SK-N-MC (cell line): ENCODE results near the gene LCOR.

Experiments used
- DNase-seq: peaks from one replicate; pipeline ENCODE4 v3.0.0-alpha.2; 2011; ENCODE audit warnings: low read depth, low spot score
- H3K27ac ChIP-seq: fragments of 200-600 bp; sonication (generic); 2 replicates; pipeline ENCODE4 v1.5.1; 2016; ENCODE audit warnings: mixed run types
- H3K36me3 ChIP-seq: fragments of 200-600 bp; sonication (generic); 2 replicates; pipeline ENCODE4 v1.6.1; 2017; ENCODE audit warnings: antibody characterized with exemption, low read length, mixed read lengths; ENCODE audit not compliant: insufficient read depth
- H3K4me3 ChIP-seq: fragments of 200-600 bp; sonication (generic); 2 replicates; pipeline ENCODE4 v1.5.1; 2016
- H3K9ac ChIP-seq: fragments of 200-600 bp; sonication (generic); 2 replicates; pipeline ENCODE4 v1.8.0; 2017; ENCODE audit warnings: mixed run types, mixed read lengths; ENCODE audit not compliant: insufficient read length
- H3K9me3 ChIP-seq: fragments of 200-600 bp; sonication (generic); 2 replicates; pipeline ENCODE4 v1.6.1; 2017; ENCODE audit warnings: low read depth, mild to moderate bottlenecking, antibody characterized with exemption, low read length, moderate library complexity, mixed read lengths
- EZH2 ChIP-seq: fragments of 200-600 bp; sonication (generic); IDR thresholded peaks from one replicate; pipeline ENCODE4 v1.6.1; 2017; ENCODE audit warnings: antibody characterized with exemption
- FOXP2 ChIP-seq: optimal IDR thresholded peaks from 2 replicates; pipeline ENCODE3; 2011; ENCODE audit warnings: mild to moderate bottlenecking, moderate library complexity; ENCODE audit not compliant: insufficient read depth; ENCODE audit errors: extremely low read length, control extremely low read depth
- POLR2AphosphoS5 ChIP-seq: IDR thresholded peaks from 2 replicates; pipeline ENCODE4 v1.6.1; 2012; ENCODE audit warnings: mild to moderate bottlenecking, low read depth, low read length, borderline replicate concordance

LCOR gene

DNA sequence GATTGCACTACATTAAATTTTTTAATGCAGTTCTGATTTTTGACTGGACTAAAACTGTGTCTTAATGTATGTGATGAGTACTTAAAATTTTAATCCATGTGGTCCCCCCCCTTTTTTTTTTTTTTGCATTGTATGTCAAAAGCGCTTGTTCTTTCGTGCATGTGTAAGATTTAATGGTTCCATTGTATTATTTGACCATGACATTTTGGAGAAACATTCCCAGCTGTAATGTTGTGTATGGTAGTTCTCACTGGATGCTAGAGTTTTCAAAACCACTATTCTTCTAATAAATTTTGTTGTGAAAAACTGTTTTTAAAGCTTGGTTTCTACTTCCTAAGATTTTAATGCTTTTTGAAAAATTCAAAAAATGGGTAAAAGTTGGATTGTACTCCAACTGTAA is 132.0 kb downstream of the LCOR start:
- Histone ChIP-seq H3K27ac (no peak overlapping the region), H3K9ac (no peak overlapping the region), H3K4me3 (no peak overlapping the region), H3K36me3 (no peaks in the 10 kb centered on the region), H3K9me3 (no peaks in the 10 kb centered on the region)
- no peak for TF ChIP-seq EZH2
- no peak for TF ChIP-seq FOXP2
- no peak for TF ChIP-seq POLR2AphosphoS5
- no peak for DNase-seq

- H3K9ac ChIP-seq, result no peak overlapping the region
- TF ChIP-seq POLR2AphosphoS5 (no peak), EZH2 (no peak), FOXP2 (no peak)
- H3K4me3 ChIP-seq, result no peak overlapping the region
- no peaks in the 10 kb centered on the region for H3K9me3 ChIP-seq
- no peak for DNase-seq
- H3K27ac ChIP-seq, result no peak overlapping the region
- no peaks in the 10 kb centered on the region for H3K36me3 ChIP-seq
Observed at GRCh38 chr10:96967847-96968246, 135.7 kb downstream of the LCOR start.

DNA sequence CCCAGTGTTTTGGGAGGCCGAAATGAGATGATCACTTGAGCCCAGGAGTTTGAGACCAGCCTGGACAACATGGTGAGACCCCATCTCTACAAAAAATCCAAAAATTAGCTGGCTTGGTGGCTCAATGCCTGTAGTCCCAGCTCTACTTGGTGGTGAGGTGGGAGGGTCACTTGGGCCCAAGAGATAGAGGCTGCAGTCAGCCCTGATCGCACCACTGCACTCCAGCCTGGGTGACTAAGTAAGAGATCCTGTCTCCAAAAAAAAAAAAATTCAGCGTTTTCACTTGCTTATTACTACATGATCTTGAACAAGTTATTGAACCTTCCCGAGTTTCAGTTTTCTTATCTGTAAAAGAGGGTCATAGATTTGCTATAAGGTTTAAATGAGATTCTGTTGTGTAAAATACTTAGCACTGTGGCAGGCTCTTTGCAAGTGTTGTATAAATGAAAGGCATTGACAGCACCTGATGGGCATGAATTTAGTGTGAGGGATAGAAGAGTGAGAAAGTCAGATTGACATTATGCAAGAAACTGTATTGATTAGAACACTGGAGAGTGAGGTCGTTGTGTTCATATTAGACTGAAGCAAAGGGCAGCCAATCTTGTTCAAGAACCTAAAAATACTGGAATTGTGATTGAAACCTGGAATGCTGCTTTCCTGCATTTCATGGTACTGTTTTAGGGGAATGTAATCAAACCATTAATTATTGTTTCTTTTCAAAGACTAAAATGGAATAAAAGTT is 136.8 kb downstream of the LCOR start:
- DNase-seq, result no peak
- H3K9me3 ChIP-seq, result no peaks in the 10 kb centered on the region
- H3K27ac ChIP-seq, result no peak overlapping the region
- no peak overlapping the region for H3K4me3 ChIP-seq
- H3K9ac ChIP-seq, result no peak overlapping the region
- TF ChIP-seq FOXP2 (no peak), POLR2AphosphoS5 (no peak)
- H3K36me3 ChIP-seq, result no peaks in the 10 kb centered on the region

- TF ChIP-seq POLR2AphosphoS5 (no peak), FOXP2 (no peak), EZH2 (no peak)
- H3K36me3 ChIP-seq, result no peaks in the 10 kb centered on the region
- no peak overlapping the region for H3K9ac ChIP-seq
- no peak overlapping the region for H3K4me3 ChIP-seq
- no peaks in the 10 kb centered on the region for H3K9me3 ChIP-seq
- no peak overlapping the region for H3K27ac ChIP-seq
- DNase-seq, result no peak
Observed at GRCh38 chr10:96971324-96971723, 139.2 kb downstream of the LCOR start.

GRCh38 chr10:96972264-96972663 is 140.2 kb downstream of the LCOR start:
- H3K9ac ChIP-seq, result no peak overlapping the region
- H3K27ac ChIP-seq, result no peak overlapping the region
- TF ChIP-seq FOXP2 (no peak), POLR2AphosphoS5 (no peak), EZH2 (no peak)
- no peak for DNase-seq
- H3K4me3 ChIP-seq, result no peak overlapping the region
- no peaks in the 10 kb centered on the region for H3K36me3 ChIP-seq
- H3K9me3 ChIP-seq, result no peaks in the 10 kb centered on the region

DNA sequence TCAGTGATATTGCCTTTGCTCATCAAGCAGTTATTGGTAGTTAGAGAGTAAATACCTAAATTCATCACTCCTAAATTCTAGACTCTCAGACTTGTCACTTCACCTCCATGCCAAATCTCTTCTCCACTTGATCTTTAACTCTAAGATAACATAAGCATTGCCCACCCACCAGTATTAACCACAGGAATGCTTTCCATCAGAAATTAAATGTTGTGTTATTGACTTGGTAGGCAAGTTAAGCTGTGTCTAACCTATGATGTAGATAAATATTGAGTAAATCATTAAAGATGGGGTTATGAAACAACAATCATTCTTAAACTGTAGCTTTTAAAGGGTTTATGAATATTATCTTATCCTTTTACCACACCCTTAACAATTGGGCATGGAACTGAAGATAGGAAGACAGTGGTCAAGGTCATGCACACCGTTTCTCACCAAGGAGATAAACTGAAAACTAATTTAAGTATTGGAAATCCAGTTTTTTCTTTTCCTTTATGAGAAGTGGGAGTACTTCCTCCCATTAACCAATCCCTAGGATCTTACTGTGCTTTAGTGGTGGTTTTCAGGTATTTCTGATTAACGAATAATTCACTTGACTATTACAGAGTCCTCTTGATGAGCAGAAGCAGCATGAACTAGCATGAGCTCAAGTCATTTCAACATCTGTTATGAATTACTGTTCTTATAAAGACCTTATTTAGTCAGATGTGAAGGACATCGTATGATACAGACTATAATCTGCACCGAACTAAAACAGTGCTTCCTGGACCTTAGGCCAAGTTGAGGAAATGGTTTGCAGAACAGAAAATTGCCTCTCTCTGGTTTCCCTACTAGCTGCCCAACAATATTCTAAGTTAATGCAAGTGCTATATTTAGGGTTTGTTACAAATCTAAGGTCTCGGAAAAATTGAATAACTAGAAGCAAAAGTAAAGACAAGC is 142.0 kb downstream of the LCOR start:
- Histone ChIP-seq H3K27ac (no peak overlapping the region), H3K4me3 (no peak overlapping the region), H3K9ac (no peak overlapping the region), H3K9me3 (no peaks in the 10 kb centered on the region), H3K36me3 (no peaks in the 10 kb centered on the region)
- TF ChIP-seq FOXP2 (no peak), POLR2AphosphoS5 (no peak), EZH2 (no peak)
- DNase-seq, result no peak

GRCh38 chr10:96975136-96975535 is 143.0 kb downstream of the LCOR start:
- Histone ChIP-seq H3K9me3 (no peaks in the 10 kb centered on the region), H3K36me3 (no peaks in the 10 kb centered on the region), H3K9ac (no peak overlapping the region), H3K4me3 (no peak overlapping the region), H3K27ac (no peak overlapping the region)
- no peak for TF ChIP-seq EZH2
- no peak for TF ChIP-seq POLR2AphosphoS5
- no peak for TF ChIP-seq FOXP2
- no peak for DNase-seq

- H3K27ac ChIP-seq, result no peak overlapping the region
- H3K9me3 ChIP-seq, result no peaks in the 10 kb centered on the region
- no peak for TF ChIP-seq EZH2
- no peak for TF ChIP-seq FOXP2
- no peak for TF ChIP-seq POLR2AphosphoS5
- no peak overlapping the region for H3K9ac ChIP-seq
- DNase-seq, result no peak
- no peaks in the 10 kb centered on the region for H3K36me3 ChIP-seq
- no peak overlapping the region for H3K4me3 ChIP-seq
Observed at GRCh38 chr10:96978621-96979154, 146.6 kb downstream of the LCOR start.
